A549 treated with AZD9567 at 1 μM for 4 hours (cell line): ENCODE data around the gene TRIM10. TPM values are rescaled to one million over a fixed set of nuclear protein-coding genes. Genes with fewer than 3 reads are reported as not detected.

Experiments used
- total RNA-seq: library from RNA; stranded (reverse); fragments of 200-300 nt; extraction: Qiagen RNA extraction; gene quantifications from 5 replicates; pipeline ENCODE4 v1.2.3, GENCODE V29; 2022; ENCODE audit not compliant: insufficient read depth

TRIM10 gene
- total RNA-seq, result 0.02 TPM in 1 of 5 replicates, not detected in the others

GRCh38 chr6:30160785-30161531 lies at the start of gene TRIM10:
Gene TRIM10 (minus strand): TSS chr6:30161211. CDS start chr6:30160858, 353 bp downstream.

GRCh38 chr6:30163090-30163917 lies 2.3 kb upstream of the TRIM10 start, which contains the start of gene TRIM15:
Gene TRIM15 (plus strand): TSS chr6:30163546. CDS start chr6:30163685, 139 bp downstream.

GRCh38 chr6:30135757-30136156 lies 25.3 kb downstream of the TRIM10 start, which contains the start of gene TRIM40:
Gene TRIM40 (plus strand): TSS chr6:30136140. CDS start chr6:30137037, 897 bp downstream.

GRCh38 chr6:30113003-30113759 lies 47.8 kb downstream of the TRIM10 start, which contains the start of gene TRIM31:
Gene TRIM31 (minus strand): TSS chr6:30113090. CDS start chr6:30112805, 285 bp downstream.

Other genes with a start within 250 kb of the TRIM10 start
- gene HLA-A, start 218.7 kb downstream of the TRIM10 start, total RNA-seq, result 116 to 158 TPM (median 146 TPM) in 5 replicates
- gene POLR1H, start 99.9 kb downstream of the TRIM10 start, total RNA-seq, result 9.1 to 34.2 TPM (median 32.8 TPM) in 5 replicates
- 37.2 to 39.8 TPM (median 38.6 TPM) in 5 replicates for gene PPP1R11, start 94.0 kb downstream of the TRIM10 start, total RNA-seq
- 0.03 to 0.05 TPM in 2 of 5 replicates, not detected in the others for gene RNF39, start 85.4 kb downstream of the TRIM10 start, total RNA-seq
- 0.42 to 1.0 TPM (median 0.74 TPM) in 4 of 5 replicates, not detected in the other for gene TRIM31, start 48.1 kb downstream of the TRIM10 start, total RNA-seq
- gene TRIM40, start 25.1 kb downstream of the TRIM10 start, total RNA-seq, result not detected in 5 replicates
- gene TRIM15, start 2.3 kb upstream of the TRIM10 start, total RNA-seq, result not detected in 5 replicates
- 26.5 to 36.8 TPM (median 28.0 TPM) in 5 replicates for gene TRIM26, start 52.2 kb upstream of the TRIM10 start, total RNA-seq
- gene TRIM39, start 165.7 kb upstream of the TRIM10 start, total RNA-seq, result 5.5 to 8.7 TPM (median 7.2 TPM) in 5 replicates
- 34.3 to 73.3 TPM (median 70.1 TPM) in 5 replicates for gene RPP21, start 183.9 kb upstream of the TRIM10 start, total RNA-seq